HAP-1 (cell line): ENCODE measurements around the gene TFG.
A peak's percentile ranks its signal among the peaks of the same experiment; 100 is the strongest.

ENCODE experiments used
- DNase-seq, 2 experiments: peaks; one replicate each; pipeline ENCODE4 v3.0.0-alpha.2; 2016 to 2020; ENCODE audit warnings: low spot score in 2 of 2
- H3K27me3 ChIP-seq: fragments of 250-450 bp; sonication (Bioruptor Pico); 2 replicates; pipeline ENCODE4 v1.5.1; 2020; ENCODE audit warnings: low read depth, mild to moderate bottlenecking, moderate library complexity
- H3K36me3 ChIP-seq: fragments of 250-450 bp; sonication (Bioruptor Pico); replicated peaks from 2 replicates; pipeline ENCODE4 v1.5.1; 2020; ENCODE audit warnings: mild to moderate bottlenecking
- H3K4me1 ChIP-seq: fragments of 250-450 bp; sonication (Bioruptor Pico); 2 replicates; pipeline ENCODE4 v1.5.1; 2020; ENCODE audit warnings: mild to moderate bottlenecking
- H3K4me3 ChIP-seq: fragments of 250-450 bp; sonication (Bioruptor Pico); 2 replicates; pipeline ENCODE4 v1.5.1; 2020; ENCODE audit warnings: mild to moderate bottlenecking, moderate library complexity
- H3K9me3 ChIP-seq: fragments of 250-450 bp; sonication (Bioruptor Pico); 2 replicates; pipeline ENCODE4 v1.5.1; 2020; ENCODE audit warnings: mild to moderate bottlenecking, moderate library complexity
- in situ Hi-C: fragments of 300-500 bp; cut with MboI; formaldehyde crosslinking; loops from 3 replicates; pipeline ENCODE4 v1.14.3; 2020; ENCODE audit warnings: low sequenced_read_pairs, inconsistent platforms, mixed read lengths

TFG gene

GRCh38 chr3:100717637-100718487 lies 8.6 kb downstream of the TFG start:
- in situ Hi-C loops: no loop called here
- DNase-seq: no peak
- no peaks in the 10 kb centered on the region for H3K27me3 ChIP-seq
- peaks cover 5% of the 10 kb centered on the region for H3K4me1 ChIP-seq
- no peaks in the 10 kb centered on the region for H3K9me3 ChIP-seq
- peaks cover 57% of the 10 kb centered on the region for H3K36me3 ChIP-seq
- no peak overlapping the region for H3K4me3 ChIP-seq

GRCh38 chr3:100719136-100719535 lies 9.8 kb downstream of the TFG start:
- in situ Hi-C loops: no loop called here
- Histone ChIP-seq H3K9me3 (no peaks in the 10 kb centered on the region), H3K36me3 (peaks cover 53% of the 10 kb centered on the region), H3K27me3 (no peaks in the 10 kb centered on the region), H3K4me1 (peaks cover 5% of the 10 kb centered on the region), H3K4me3 (no peak overlapping the region)
- DNase-seq: no peak

- Histone ChIP-seq H3K36me3 (peaks cover 56% of the 10 kb centered on the region), H3K4me3 (no peak overlapping the region), H3K9me3 (no peaks in the 10 kb centered on the region), H3K4me1 (peaks cover 5% of the 10 kb centered on the region), H3K27me3 (no peaks in the 10 kb centered on the region)
- DNase-seq: no peak
- in situ Hi-C loops: no loop called here
Observed at GRCh38 chr3:100720426-100720825, 11.1 kb downstream of the TFG start.

- no peaks in the 10 kb centered on the region for H3K9me3 ChIP-seq
- no peak overlapping the region for H3K4me3 ChIP-seq
- in situ Hi-C loops: no loop called here
- no peak for DNase-seq
- H3K36me3 ChIP-seq: peaks cover 68% of the 10 kb centered on the region
- no peaks in the 10 kb centered on the region for H3K27me3 ChIP-seq
- no peaks in the 10 kb centered on the region for H3K4me1 ChIP-seq
Observed at GRCh38 chr3:100725935-100726513, 16.7 kb downstream of the TFG start.

GRCh38 chr3:100726706-100727105 lies 17.4 kb downstream of the TFG start:
- no peak overlapping the region for H3K4me3 ChIP-seq
- H3K36me3 ChIP-seq: peaks cover 67% of the 10 kb centered on the region
- H3K9me3 ChIP-seq: no peaks in the 10 kb centered on the region
- no peaks in the 10 kb centered on the region for H3K4me1 ChIP-seq
- no peaks in the 10 kb centered on the region for H3K27me3 ChIP-seq
- in situ Hi-C loops: no loop called here
- DNase-seq: no peak

GRCh38 chr3:100730524-100730923 lies 21.2 kb downstream of the TFG start:
- H3K27me3 ChIP-seq: no peaks in the 10 kb centered on the region
- in situ Hi-C loops: no loop called here
- DNase-seq: no peak
- no peaks in the 10 kb centered on the region for H3K4me1 ChIP-seq
- H3K4me3 ChIP-seq: no peak overlapping the region
- H3K9me3 ChIP-seq: no peaks in the 10 kb centered on the region
- H3K36me3 ChIP-seq: peaks cover 71% of the 10 kb centered on the region

GRCh38 chr3:100732435-100732834 lies 23.1 kb downstream of the TFG start:
- no peak for DNase-seq

GRCh38 chr3:100737334-100737733 lies 28.0 kb downstream of the TFG start:
- in situ Hi-C loops: no loop called here
- DNase-seq: peak in 1 of 2 experiments; percentile 31
- Histone ChIP-seq H3K9me3 (no peaks in the 10 kb centered on the region), H3K4me1 (no peaks in the 10 kb centered on the region), H3K36me3 (peaks cover 77% of the 10 kb centered on the region), H3K4me3 (no peak overlapping the region), H3K27me3 (no peaks in the 10 kb centered on the region)

More at GRCh38 chr3:100732435-100732834, 23.1 kb downstream of the TFG start:
- Histone ChIP-seq H3K36me3 (peaks cover 70% of the 10 kb centered on the region), H3K9me3 (no peaks in the 10 kb centered on the region), H3K27me3 (no peaks in the 10 kb centered on the region), H3K4me1 (no peaks in the 10 kb centered on the region), H3K4me3 (no peak overlapping the region)
- in situ Hi-C loops: no loop called here

GRCh38 chr3:100740207-100740606 lies 30.9 kb downstream of the TFG start:
- Histone ChIP-seq H3K36me3 (peaks cover 70% of the 10 kb centered on the region), H3K9me3 (no peaks in the 10 kb centered on the region), H3K4me1 (peaks cover 8% of the 10 kb centered on the region), H3K27me3 (no peaks in the 10 kb centered on the region), H3K4me3 (no peak overlapping the region)
- in situ Hi-C loops: no loop called here
- DNase-seq: no peak

GRCh38 chr3:100743535-100743934 lies 34.2 kb downstream of the TFG start:
- no peak for DNase-seq
- Histone ChIP-seq H3K36me3 (peaks cover 64% of the 10 kb centered on the region), H3K27me3 (no peaks in the 10 kb centered on the region), H3K4me3 (no peak overlapping the region), H3K4me1 (peaks cover 8% of the 10 kb centered on the region), H3K9me3 (no peaks in the 10 kb centered on the region)
- in situ Hi-C loops: no loop called here

- H3K4me3 ChIP-seq: no peak overlapping the region
- H3K27me3 ChIP-seq: no peaks in the 10 kb centered on the region
- peaks cover 8% of the 10 kb centered on the region for H3K4me1 ChIP-seq
- peaks cover 62% of the 10 kb centered on the region for H3K36me3 ChIP-seq
- in situ Hi-C loops: no loop called here
- no peak for DNase-seq
- H3K9me3 ChIP-seq: no peaks in the 10 kb centered on the region
Observed at GRCh38 chr3:100744671-100745070, 35.4 kb downstream of the TFG start.

GRCh38 chr3:100745617-100746016 lies 36.3 kb downstream of the TFG start:
- H3K36me3 ChIP-seq: peaks cover 62% of the 10 kb centered on the region
- H3K9me3 ChIP-seq: no peaks in the 10 kb centered on the region
- H3K4me1 ChIP-seq: peaks cover 8% of the 10 kb centered on the region
- in situ Hi-C loops: no loop called here
- no peaks in the 10 kb centered on the region for H3K27me3 ChIP-seq
- H3K4me3 ChIP-seq: no peak overlapping the region
- DNase-seq: no peak

GRCh38 chr3:100746092-100746491 lies 36.8 kb downstream of the TFG start:
- Histone ChIP-seq H3K9me3 (no peaks in the 10 kb centered on the region), H3K36me3 (peaks cover 63% of the 10 kb centered on the region), H3K4me1 (peaks cover 8% of the 10 kb centered on the region), H3K27me3 (no peaks in the 10 kb centered on the region), H3K4me3 (no peak overlapping the region)
- in situ Hi-C loops: no loop called here
- DNase-seq: no peak

GRCh38 chr3:100748220-100748619 lies 38.9 kb downstream of the TFG start:
- Histone ChIP-seq H3K9me3 (no peaks in the 10 kb centered on the region), H3K27me3 (no peaks in the 10 kb centered on the region), H3K4me1 (peaks cover 5% of the 10 kb centered on the region), H3K36me3 (peaks cover 57% of the 10 kb centered on the region), H3K4me3 (no peak overlapping the region)
- no peak for DNase-seq
- in situ Hi-C loops: no loop called here
